ENCODE measurements around the gene PHKA2. TPM values are rescaled to one million over a fixed set of nuclear protein-coding genes. Genes with fewer than 3 reads are reported as not detected.

The PHKA2 gene
- total RNA-seq, 1 donor from 2014 or later = 41.2 TPM

DNA sequence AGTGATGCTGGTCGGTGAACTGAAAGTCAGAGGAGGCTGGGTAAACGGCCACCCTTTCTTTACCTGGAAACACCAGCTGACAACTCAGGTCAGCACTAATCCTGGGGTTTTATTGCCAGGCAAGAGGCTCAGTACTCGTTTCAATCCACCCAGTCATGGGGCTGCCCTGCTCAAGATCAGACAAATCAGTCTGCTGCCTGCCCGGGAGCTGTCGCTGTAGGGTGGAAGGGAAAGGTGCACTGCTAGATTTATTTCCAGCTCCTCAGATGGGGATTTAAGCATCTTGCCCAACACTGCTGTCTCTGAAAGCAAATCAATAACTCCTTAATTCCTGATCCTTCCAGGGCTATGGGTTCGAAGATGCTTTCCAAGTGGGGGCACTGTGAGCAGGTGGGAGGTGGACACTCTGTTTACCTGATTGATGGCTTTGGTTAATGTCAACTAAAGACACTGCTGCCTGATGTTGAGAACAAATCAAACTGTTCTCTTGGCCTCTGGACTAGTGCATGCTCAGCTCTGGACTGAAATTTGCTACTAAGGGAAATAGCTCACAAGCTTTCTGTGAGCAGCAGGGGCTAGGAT is 59.3 kb downstream of the PHKA2 start:
- intact Hi-C loops (cut with micrococcal nuclease) = no loop called here
- no peak overlapping the region for H3K27ac ChIP-seq (replicated peaks)
- H3K9me3 ChIP-seq (replicated peaks) = no peaks in the 10 kb centered on the region
- H3K27me3 ChIP-seq (ENCODE audit: low read depth) = no peaks in the 10 kb centered on the region
- H3K4me3 ChIP-seq = no peak overlapping the region
- DNase-seq = no peak
- TF ChIP-seq, protein P1, sequence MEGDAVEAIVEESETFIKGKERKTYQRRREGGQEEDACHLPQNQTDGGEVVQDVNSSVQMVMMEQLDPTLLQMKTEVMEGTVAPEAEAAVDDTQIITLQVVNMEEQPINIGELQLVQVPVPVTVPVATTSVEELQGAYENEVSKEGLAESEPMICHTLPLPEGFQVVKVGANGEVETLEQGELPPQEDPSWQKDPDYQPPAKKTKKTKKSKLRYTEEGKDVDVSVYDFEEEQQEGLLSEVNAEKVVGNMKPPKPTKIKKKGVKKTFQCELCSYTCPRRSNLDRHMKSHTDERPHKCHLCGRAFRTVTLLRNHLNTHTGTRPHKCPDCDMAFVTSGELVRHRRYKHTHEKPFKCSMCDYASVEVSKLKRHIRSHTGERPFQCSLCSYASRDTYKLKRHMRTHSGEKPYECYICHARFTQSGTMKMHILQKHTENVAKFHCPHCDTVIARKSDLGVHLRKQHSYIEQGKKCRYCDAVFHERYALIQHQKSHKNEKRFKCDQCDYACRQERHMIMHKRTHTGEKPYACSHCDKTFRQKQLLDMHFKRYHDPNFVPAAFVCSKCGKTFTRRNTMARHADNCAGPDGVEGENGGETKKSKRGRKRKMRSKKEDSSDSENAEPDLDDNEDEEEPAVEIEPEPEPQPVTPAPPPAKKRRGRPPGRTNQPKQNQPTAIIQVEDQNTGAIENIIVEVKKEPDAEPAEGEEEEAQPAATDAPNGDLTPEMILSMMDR (IDR thresholded peaks at IDR 0.05; ENCODE audit: borderline replicate concordance) = no peak
- peaks cover 23% of the 10 kb centered on the region for H3K36me3 ChIP-seq
- no peaks in the 10 kb centered on the region for H3K4me1 ChIP-seq

DNA sequence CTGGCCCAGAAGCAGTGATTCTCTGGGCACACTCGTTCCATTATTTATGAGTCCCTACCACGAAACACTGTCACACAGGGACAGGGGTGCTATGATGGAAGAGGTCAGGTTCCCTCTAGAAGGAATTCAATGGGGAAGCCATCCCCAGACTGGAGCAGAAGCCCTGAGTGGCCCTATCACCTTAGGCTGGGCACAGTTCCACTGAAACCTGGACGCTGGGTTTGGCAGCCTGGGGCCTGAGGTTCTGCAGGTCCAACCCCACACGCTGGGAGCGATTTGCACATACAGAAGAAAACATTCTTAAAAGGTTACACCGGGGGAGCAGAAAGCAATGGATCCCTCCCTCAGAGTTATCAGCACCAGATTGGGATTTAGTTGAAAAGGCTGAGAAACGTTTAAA is 63.3 kb downstream of the PHKA2 start:
- H3K27ac ChIP-seq (replicated peaks) = no peak overlapping the region
- H3K9me3 ChIP-seq (replicated peaks) = no peaks in the 10 kb centered on the region
- TF ChIP-seq, protein P1 (IDR thresholded peaks at IDR 0.05; ENCODE audit: borderline replicate concordance) = no peak
- no peaks in the 10 kb centered on the region for H3K4me1 ChIP-seq
- no peak for DNase-seq
- no peaks in the 10 kb centered on the region for H3K27me3 ChIP-seq (ENCODE audit: low read depth)
- H3K4me3 ChIP-seq = no peak overlapping the region
- peaks cover 38% of the 10 kb centered on the region for H3K36me3 ChIP-seq
- intact Hi-C loops (cut with micrococcal nuclease) = no loop called here

DNA sequence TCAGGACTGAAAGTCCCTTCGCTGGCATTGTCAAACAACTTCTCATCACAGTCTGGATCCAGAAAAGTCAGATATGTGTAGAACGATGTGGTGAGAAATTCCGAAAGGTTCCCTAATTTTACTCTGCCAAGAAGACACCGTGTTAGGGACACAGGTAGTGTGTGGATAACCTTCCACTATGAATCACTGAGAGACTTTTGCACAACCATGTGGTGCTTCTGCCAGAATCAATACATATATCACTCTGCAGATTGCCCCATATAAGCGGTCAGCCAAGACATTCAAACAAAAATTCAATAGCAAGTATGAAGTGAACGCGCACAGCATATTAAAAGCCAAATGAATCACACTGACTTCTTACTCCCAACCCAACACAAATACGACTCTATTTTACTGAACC is 63.8 kb downstream of the PHKA2 start:
- TF ChIP-seq, protein P1 (IDR thresholded peaks at IDR 0.05; ENCODE audit: borderline replicate concordance) = no peak
- Histone ChIP-seq H3K9me3 (replicated peaks) (no peaks in the 10 kb centered on the region), H3K27ac (replicated peaks) (no peak overlapping the region), H3K4me3 (no peak overlapping the region), H3K36me3 (peaks cover 34% of the 10 kb centered on the region), H3K4me1 (no peaks in the 10 kb centered on the region), H3K27me3 (ENCODE audit: low read depth) (no peaks in the 10 kb centered on the region)
- no peak for DNase-seq
- intact Hi-C loops (cut with micrococcal nuclease) = no loop called here

DNA sequence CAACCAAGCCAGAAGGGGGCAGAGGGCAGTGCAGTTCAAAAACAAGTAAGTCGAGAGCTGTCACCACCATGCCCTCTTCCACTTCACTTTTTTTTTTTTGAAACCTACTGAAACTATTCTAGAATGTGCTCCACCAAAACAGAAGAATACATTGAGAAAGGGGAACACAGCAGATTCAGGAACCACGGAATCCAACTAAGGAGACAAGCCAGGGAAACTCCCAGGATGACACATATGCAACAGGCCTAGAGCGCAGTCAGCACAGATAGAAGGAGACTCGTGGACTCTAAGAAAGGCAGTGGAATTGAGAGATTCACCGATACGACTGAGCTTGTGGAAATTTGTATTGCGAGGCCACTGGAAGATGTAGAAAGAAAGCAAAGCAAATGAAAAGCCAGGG is 66.1 kb downstream of the PHKA2 start:
- no peaks in the 10 kb centered on the region for H3K27me3 ChIP-seq (ENCODE audit: low read depth)
- peaks cover 24% of the 10 kb centered on the region for H3K36me3 ChIP-seq
- no peak for DNase-seq
- H3K4me1 ChIP-seq = no peaks in the 10 kb centered on the region
- intact Hi-C loops (cut with micrococcal nuclease) = no loop called here
- H3K9me3 ChIP-seq (replicated peaks) = no peaks in the 10 kb centered on the region
- no peak overlapping the region for H3K27ac ChIP-seq (replicated peaks)
- H3K4me3 ChIP-seq = no peak overlapping the region
- TF ChIP-seq, protein P1 (IDR thresholded peaks at IDR 0.05; ENCODE audit: borderline replicate concordance) = no peak

DNA sequence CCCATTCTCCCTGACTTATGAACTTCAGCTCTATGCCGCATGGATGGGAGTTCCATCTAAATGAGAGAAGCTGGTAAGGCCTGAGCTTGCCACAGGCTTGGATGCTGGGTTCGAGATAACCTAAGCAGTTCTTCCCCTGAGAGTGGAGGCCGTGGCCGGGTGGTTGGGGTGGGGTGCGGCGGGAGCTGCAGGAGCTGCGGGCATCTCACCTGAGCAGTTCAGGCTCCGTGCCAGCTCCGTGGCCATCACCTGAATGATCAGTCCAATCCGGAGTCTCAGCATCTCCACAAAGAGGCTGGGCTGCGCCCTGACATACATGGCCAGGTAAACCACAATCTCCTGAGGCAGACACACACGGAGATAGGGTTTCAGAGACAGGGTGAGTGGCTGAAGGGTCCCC is 77.6 kb downstream of the PHKA2 start:
- TF ChIP-seq, protein P1 (IDR thresholded peaks at IDR 0.05; ENCODE audit: borderline replicate concordance) = no peak
- Histone ChIP-seq H3K27me3 (ENCODE audit: low read depth) (no peaks in the 10 kb centered on the region), H3K36me3 (peaks cover 45% of the 10 kb centered on the region), H3K4me1 (no peaks in the 10 kb centered on the region), H3K9me3 (replicated peaks) (no peaks in the 10 kb centered on the region), H3K4me3 (no peak overlapping the region), H3K27ac (replicated peaks) (no peak overlapping the region)
- intact Hi-C loops (cut with micrococcal nuclease) = no loop called here
- no peak for DNase-seq
